HG03103 (cell line): Measurements from ENCODE around the gene ABCC1.
"Not testable (repeated sequence)": the region's sequence is repeated elsewhere in the genome, so short reads cannot be mapped to it uniquely, and the experiment has no call there.

ENCODE experiments used
- ATAC-seq: cut with Tn5 transposase; IDR thresholded peaks from one replicate; pipeline ENCODE4 v1.9.1; 2021; ENCODE audit warnings: low read depth; ENCODE audit not compliant: unreplicated experiment

ABCC1 gene

DNA sequence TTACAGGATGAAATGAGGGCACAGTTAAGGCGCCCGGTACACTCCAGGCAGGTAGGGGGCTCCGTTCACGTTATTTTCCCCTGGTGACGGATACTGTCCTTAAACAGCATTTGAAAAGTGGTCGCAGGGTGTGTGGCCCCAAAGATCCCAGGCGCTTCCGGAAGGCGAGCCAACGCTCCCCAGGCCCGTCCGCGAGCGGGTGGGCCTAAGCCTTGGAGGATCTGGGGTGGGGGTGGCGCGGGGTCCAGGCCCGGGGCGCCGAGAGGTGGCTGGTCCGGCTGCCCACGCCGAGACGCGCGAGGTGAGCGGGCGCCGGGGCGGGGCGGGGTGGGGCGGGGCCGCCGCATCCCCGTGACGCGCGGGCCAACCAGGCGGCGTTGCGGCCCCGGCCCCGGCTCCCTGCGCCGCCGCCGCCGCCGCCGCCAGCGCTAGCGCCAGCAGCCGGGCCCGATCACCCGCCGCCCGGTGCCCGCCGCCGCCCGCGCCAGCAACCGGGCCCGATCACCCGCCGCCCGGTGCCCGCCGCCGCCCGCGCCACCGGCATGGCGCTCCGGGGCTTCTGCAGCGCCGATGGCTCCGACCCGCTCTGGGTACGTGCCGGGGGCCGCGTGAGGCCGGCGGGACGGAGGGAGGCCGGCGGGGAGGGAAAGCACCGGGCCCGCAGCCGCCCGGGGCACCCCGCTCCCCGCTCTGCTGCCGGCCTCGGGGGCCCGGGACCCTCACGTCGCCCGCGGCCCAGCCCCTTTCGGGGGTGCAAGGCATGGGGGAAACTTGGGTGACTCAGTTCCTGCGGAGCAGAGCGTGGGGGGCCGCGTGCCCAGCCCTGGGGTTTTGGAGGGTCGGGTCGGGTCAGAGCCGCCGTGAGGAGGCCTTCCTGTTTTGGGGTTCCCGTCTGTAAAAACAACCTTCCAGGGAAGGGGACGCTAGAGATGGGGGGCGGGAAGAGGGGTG is at the start of gene ABCC1:
ABCC1 (plus strand) TSS at position 407 of the 951 bp plus-strand sequence; CDS start at position 543, 136 bp downstream.
- ATAC-seq: no peak

DNA sequence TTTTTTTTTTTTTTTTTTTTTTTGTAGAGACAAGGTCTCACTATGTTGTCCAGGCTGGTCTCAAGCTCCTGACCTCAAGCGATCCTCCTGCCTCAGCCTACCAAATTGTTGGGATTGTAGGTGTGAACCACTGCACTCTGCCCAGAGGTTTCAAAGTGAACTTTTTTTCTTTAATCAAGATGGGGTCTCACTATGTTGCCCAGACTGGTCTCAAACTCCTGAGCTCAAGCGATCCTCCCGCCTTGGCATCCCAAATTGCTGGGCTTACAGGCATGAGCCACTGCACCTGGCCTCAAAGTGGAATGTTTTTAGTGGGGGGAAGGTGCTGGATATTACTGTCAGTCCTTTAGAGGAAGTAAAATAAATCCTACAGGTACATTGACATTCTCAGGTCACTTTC is 49.1 kb upstream of the ABCC1 start:
- no peak for ATAC-seq

- no peak for ATAC-seq
Observed at GRCh38 chr16:15900901-15901500, 48.4 kb upstream of the ABCC1 start.

- no peak for ATAC-seq
Observed at GRCh38 chr16:15903960-15904359, 45.5 kb upstream of the ABCC1 start.

DNA sequence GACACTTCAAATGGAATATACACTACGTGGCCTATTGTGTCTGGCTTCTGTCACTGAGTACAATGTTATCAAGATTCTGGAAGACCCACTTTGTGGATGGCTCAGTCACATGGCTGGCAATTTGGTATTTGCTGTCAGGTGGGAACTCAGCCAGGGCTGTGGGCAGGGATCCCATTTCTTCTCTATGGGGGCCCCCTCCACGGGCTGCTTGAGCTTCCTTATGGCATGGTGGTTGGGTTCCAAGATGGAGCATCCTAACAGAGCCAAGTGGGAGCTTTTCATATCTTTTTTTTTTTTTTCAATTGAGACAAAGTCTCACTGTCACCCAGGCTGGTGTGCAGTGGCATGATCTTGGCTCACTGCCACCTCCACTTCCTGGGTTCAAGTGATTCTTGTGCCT is 43.0 kb upstream of the ABCC1 start:
- ATAC-seq: no peak

DNA sequence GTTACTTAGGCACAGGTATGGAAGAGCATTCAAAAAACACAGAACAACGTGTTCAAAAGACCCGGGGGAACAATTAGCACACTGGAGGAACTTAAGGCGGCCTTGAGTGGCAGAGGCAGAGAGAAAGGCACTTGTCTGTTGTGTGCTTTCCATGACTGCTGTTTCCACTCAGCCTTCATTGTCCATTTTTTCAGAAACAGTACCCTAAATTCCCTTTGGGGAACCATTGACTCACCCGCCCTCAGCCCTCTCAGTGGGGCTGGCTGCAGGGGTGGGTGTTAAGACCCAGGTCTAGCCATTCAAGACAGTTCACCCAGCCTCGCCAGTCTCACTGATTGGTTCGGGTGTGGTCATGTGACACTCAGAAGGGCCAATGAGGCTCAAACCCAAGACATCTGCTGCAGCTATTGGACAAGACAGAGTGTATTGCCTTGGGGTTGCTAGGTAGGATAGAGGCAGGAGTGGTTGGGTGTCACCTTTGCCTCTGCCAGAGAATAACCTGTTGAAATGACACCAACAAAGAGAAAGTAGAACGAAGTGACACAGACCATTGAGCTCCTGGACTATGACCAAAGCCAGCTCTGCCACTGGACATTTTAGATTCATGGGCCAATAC is 41.4 kb upstream of the ABCC1 start:
- ATAC-seq: peak; percentile 99

- no peak for ATAC-seq
Observed at GRCh38 chr16:15911198-15911597, 38.2 kb upstream of the ABCC1 start.

DNA sequence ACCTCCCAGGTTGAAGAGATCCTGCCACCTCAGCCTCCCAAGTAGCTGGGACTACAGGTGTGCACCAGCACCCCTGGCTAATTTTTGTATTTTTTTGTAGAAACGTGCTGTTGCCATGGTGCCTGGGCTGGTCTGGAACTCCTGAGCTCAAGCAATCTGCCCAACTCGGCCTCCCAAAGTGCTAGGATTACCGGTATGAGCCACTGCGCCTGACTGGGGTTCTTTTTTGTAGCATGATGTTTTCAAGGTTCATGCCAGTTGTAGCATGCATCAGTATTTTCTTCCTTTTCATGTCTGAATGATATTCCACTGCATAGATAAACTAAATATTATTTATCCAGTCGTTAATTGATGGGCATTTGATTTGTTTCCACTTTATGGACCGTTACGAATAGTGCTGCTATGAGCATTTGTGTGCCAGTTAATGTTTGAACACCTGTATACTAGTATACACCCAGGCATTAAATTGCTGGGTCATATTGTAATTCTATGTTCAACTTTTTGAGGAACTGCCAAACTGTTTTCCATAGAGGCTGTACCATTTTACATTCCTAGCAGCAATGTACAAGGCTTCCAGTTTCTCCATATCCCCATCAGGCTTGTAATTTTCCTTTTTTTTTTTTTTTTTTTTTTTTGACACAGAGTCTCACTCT is 36.2 kb upstream of the ABCC1 start:
- ATAC-seq: no peak

DNA sequence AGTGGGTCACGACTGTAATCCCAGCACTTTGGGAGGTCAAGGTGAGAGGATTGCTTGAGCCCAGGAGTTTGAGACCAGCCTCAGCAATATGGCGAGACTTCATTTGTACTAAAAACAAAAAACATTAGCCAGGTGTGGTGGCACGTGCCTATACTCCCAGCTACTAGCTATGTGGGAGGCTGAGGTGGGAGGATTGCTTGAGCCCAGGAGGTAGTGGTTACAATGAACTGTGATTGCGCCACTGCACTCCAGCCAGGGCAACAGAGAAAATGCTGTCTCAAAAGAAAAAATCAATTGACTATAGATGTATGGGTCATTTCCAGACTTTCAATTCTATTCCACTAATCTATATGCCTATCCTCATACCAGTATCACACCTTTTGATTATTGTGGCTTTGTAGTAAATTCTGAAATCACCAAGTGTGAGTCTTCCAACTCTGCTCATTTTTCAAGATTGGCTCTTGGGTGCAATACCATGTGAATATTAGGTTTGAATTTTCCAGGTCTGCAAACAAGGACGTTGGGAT is 33.8 kb upstream of the ABCC1 start:
- ATAC-seq: no peak

- ATAC-seq: no peak
Observed at GRCh38 chr16:15916323-15916722, 33.1 kb upstream of the ABCC1 start.

GRCh38 chr16:15918314-15918713 is 31.1 kb upstream of the ABCC1 start:
- ATAC-seq: not testable (repeated sequence)

DNA sequence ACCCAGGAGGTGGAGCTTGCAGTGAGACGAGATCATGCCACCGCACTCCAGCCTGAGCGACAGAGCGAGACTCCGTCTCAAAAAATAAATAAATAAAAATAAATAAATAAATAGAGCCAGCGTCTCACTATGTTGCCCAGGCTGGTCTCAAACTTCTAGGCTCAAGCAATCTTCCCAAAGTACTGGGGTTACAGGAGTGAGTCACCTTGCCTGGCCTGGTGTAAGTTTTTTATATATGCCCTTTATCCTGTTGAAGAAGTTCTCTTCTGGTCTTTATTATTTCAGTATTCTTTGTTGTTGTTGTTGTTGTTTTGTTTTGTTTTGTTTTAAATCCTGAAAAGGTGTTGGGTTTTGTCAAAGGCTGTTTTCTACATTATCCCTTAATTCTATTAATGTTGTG is 30.1 kb upstream of the ABCC1 start:
- no peak for ATAC-seq

- ATAC-seq: no peak
Observed at GRCh38 chr16:15924996-15925395, 24.4 kb upstream of the ABCC1 start.

DNA sequence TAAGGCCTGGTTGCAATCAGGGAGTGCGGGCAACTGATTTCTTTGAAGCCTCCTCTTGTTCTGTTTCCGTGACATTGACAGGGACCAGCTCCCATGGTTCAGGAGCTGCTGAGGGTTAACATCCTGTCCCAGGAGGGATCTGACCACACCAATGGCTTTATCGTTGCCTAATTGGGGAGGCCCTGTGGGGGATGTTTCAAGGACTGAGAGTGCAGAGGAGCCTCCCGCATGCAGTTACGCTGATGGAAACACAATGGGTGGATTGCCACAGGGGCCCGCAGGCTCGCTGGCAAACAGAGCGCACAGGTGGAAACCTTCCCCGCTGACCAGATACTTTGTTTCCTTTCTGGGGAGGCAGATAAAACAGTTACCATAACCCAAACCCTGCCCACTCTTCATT is 23.8 kb upstream of the ABCC1 start:
- ATAC-seq: no peak

DNA sequence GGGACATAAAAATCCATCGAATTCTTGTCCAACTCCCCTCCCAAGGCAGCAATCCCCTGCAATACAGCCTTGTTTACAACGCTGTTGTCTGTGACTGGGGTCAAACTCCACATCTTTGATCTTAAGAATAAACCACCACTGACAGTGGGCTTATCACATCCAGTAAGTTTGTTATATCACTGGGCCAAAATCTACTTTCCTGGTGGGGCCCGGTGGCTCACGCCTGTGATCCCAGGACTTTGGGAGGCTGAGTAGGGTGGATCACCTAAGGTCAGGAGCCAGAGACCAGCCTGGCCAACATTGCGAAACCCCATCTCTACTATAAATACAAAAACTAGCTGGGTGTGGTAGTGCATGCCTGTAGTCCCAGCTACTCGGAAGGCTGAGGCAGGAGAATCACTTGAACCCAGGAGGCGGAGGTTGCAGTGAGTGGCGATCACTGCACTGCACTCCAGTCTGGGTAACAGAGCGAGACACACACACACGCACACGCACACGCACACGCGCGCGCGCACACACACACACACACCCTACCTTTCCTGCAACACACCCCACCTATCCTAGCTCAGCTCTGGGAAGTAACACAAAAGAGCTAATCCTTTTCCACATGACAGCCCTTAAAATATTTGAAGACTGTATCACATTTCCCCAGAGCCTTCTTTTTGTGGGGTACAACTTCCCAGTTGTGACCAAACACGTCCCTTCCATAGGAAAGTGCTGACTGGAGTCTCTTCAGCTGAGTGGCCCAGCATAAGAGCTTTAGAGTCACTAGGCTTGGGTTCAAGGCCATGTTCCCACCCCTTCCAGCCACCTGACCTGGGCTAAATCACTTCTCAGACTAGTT is 20.9 kb upstream of the ABCC1 start:
- ATAC-seq: no peak

DNA sequence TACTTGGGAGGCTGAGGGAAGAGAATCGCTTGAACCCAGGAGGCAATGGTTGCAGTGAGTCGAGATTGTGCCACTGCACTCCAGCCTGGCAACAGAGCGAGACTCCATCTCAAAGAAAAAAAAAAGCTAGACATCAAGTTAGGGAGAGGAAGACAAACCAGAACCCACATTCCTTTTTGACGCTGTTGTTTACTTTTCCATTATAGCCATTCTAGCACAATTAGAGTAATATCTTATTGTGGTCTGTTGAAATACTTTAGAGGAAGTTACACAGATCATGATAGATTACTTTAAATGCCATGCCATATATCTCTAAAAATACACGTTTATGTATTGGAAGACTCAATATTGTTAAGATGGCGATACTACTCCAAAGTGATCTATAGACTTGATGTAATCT is 16.5 kb upstream of the ABCC1 start:
- ATAC-seq: no peak

DNA sequence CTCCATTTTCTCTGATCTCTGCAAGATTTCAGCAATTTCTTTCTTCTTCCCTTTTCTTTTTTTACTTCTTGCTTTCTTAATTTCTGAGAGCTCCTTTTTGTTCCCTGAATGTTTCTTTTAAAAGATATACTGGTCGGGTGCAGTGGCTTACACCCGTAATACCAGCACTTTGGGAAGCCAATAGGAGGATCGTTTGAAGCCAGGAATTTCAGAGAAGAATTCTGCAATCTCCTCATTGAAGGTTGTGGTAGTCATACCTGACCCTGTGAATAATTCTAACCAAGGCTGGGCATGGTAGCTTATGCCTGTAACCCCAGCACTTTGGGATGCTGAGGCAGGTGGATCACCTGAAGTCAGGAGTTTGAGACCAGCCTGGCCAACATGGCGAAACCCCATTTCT is 15.6 kb upstream of the ABCC1 start:
- no peak for ATAC-seq

DNA sequence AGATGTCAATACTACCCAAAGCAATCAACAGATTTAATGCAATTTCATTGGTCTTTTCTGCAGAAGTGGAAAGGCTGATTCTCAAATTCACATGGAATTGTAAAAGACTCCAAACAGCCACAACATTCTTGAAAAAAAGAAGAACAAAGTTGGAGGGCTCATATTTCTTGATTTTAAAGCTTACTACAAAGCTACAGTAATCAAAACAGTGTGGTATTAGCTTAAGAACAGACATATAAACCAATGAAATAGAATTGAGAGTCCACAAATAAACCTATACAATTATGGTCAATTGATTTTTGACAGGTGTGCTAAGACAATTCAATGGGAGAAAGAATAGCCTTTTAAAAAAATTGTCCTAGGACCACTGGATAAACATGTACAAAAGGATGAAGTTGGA is 14.4 kb upstream of the ABCC1 start:
- no peak for ATAC-seq

- ATAC-seq: not testable (repeated sequence)
Observed at GRCh38 chr16:15936809-15937208, 12.6 kb upstream of the ABCC1 start.
